OCI-LY7 (cell line): Measurements from ENCODE around the gene DNAH17. TPM values are rescaled to one million over a fixed set of nuclear protein-coding genes. Genes with fewer than 3 reads are reported as not detected.

ENCODE experiments used
- BruUV-seq: library from RNA; stranded (reverse); fragments of 400-500 nt; replicated peaks from 2 replicates; lab custom pipeline; 2021; lab: Mats Ljungman, UMichigan
- CTCF ChIA-PET: fragments of 300-600 bp; sonication (Branson Sonifier 250); formaldehyde crosslinking; loops from one replicate; lab custom pipeline; 2022; ENCODE audit warnings: antibody characterized with exemption; ENCODE audit not compliant: unreplicated experiment; lab: Charles Lee
- POLR2A ChIA-PET: fragments of 300-600 bp; sonication (Branson Sonifier 250); formaldehyde crosslinking; loops from one replicate; lab custom pipeline; 2022; ENCODE audit warnings: antibody characterized with exemption; lab: Charles Lee
- DNase-seq: peaks from one replicate; pipeline ENCODE4 v3.0.0-alpha.2; 2015; ENCODE audit warnings: low spot score
- H2AFZ ChIP-seq: fragments of 200-600 bp; sonication (generic), shearing (Covaris generic); 2 replicates; pipeline ENCODE4 v1.6.1; 2014; ENCODE audit warnings: mild to moderate bottlenecking, antibody characterized with exemption, low read length, moderate library complexity
- H3K27ac ChIP-seq: fragments of 200-600 bp; sonication (generic); 2 replicates; pipeline ENCODE4 v1.5.1; 2014; ENCODE audit warnings: mixed run types, low read depth, mild to moderate bottlenecking, moderate library complexity, low read length, inconsistent platforms; ENCODE audit not compliant: poor library complexity, severe bottlenecking
- H3K36me3 ChIP-seq: fragments of 200-600 bp; sonication (generic); 2 replicates; pipeline ENCODE4 v1.6.1; 2014; ENCODE audit warnings: mild to moderate bottlenecking, antibody characterized with exemption, low read length, moderate library complexity, mixed read lengths; ENCODE audit not compliant: insufficient read depth
- H3K4me1 ChIP-seq: fragments of 200-600 bp; sonication (generic); 2 replicates; pipeline ENCODE4 v1.5.1; 2014; ENCODE audit warnings: mild to moderate bottlenecking, low read length; ENCODE audit not compliant: insufficient read depth, poor library complexity, severe bottlenecking
- H3K4me2 ChIP-seq: fragments of 200-600 bp; sonication (generic); 2 replicates; pipeline ENCODE4 v1.6.1; 2014; ENCODE audit warnings: mild to moderate bottlenecking, low read length
- H3K4me3 ChIP-seq: fragments of 200-600 bp; sonication (generic); 2 replicates; pipeline ENCODE4 v1.5.1; 2014; ENCODE audit warnings: mild to moderate bottlenecking, low read depth, low read length; ENCODE audit not compliant: poor library complexity, severe bottlenecking
- H3K79me2 ChIP-seq: fragments of 200-600 bp; sonication (generic); 2 replicates; pipeline ENCODE4 v1.6.1; 2016; ENCODE audit warnings: low read depth, mild to moderate bottlenecking, low read length, moderate library complexity, mixed read lengths; ENCODE audit not compliant: insufficient read depth
- H3K9me2 ChIP-seq: fragments of 200-600 bp; sonication (generic); 2 replicates; pipeline ENCODE4 v1.6.1; 2016; ENCODE audit warnings: mild to moderate bottlenecking, low read length, mixed read lengths; ENCODE audit not compliant: insufficient read depth
- H3K9me3 ChIP-seq: fragments of 200-600 bp; sonication (generic); 2 replicates; pipeline ENCODE4 v1.6.1; 2014; ENCODE audit warnings: mild to moderate bottlenecking, mixed run types, low read length, mixed read lengths
- H4K20me1 ChIP-seq: fragments of 200-600 bp; sonication (generic); 2 replicates; pipeline ENCODE4 v1.6.1; 2014; ENCODE audit warnings: mild to moderate bottlenecking, antibody characterized with exemption, low read length, moderate library complexity, mixed read lengths; ENCODE audit not compliant: insufficient read depth
- CTCF ChIP-seq: fragments of 200-600 bp; sonication (generic); conservative IDR thresholded peaks from 2 replicates; pipeline ENCODE4 v1.5.1; 2014; ENCODE audit warnings: mild to moderate bottlenecking, antibody characterized with exemption, low read length, moderate library complexity, mixed read lengths
- EZH2phosphoT487 ChIP-seq: fragments of 200-600 bp; sonication (generic); IDR thresholded peaks from 2 replicates; pipeline ENCODE4 v1.6.1; 2018; ENCODE audit warnings: low read depth, borderline replicate concordance, mild to moderate bottlenecking, mixed run types, antibody characterized with exemption, low read length, moderate library complexity, mixed read lengths
- intact Hi-C: fragments of 100-400 bp; cut with micrococcal nuclease; formaldehyde crosslinking; loops from one replicate; pipeline ENCODE4 v1.10.0; 2022; ENCODE audit not compliant: unreplicated experiment
- total RNA-seq, 2 experiments: library from RNA; depleted of rRNA in 1 of 2; stranded (reverse); fragments of >200 nt in 1 of 2; shearing (Covaris generic) in 1 of 2; gene quantifications; 2 replicates each; pipeline ENCODE4 v1.2.3, GENCODE V29; 2014 to 2022

DNAH17 gene
- total RNA-seq, 2 experiments from 2014 or later = 0.89 to 1.1 TPM

- H3K4me3 ChIP-seq = no peak overlapping the region
- intact Hi-C loops = no loop called here
- no TSS peak for BruUV-seq
- peaks cover 54% of the 10 kb centered on the region; the same call in 1 of the 2 replicates for H4K20me1 ChIP-seq
- no peak for TF ChIP-seq CTCF
- TF ChIP-seq EZH2phosphoT487 = no peak
- H3K4me1 ChIP-seq = peaks cover 80% of the 10 kb centered on the region
- peaks cover 94% of the 10 kb centered on the region for H3K79me2 ChIP-seq
- ChIA-PET CTCF (no interaction called here), POLR2A (interaction anchor here (1.0 kb wide), 1 partner anchor 40 kb away, joined by 3 read pairs; no protein-coding TSS in a partner anchor)
- peak; percentile 26 for DNase-seq
- no peaks in the 10 kb centered on the region for H3K9me3 ChIP-seq
- H2AFZ ChIP-seq = no peak overlapping the region
- peak overlapping the region; percentile 17 for H3K4me2 ChIP-seq
- H3K36me3 ChIP-seq = peaks cover 29% of the 10 kb centered on the region; the same call in 1 of the 2 replicates
- H3K27ac ChIP-seq = peak overlapping the region; percentile 26
- H3K9me2 ChIP-seq = no peaks in the 10 kb centered on the region
Observed at GRCh38 chr17:78383725-78384471, 193.3 kb downstream of the DNAH17 start.

DNA sequence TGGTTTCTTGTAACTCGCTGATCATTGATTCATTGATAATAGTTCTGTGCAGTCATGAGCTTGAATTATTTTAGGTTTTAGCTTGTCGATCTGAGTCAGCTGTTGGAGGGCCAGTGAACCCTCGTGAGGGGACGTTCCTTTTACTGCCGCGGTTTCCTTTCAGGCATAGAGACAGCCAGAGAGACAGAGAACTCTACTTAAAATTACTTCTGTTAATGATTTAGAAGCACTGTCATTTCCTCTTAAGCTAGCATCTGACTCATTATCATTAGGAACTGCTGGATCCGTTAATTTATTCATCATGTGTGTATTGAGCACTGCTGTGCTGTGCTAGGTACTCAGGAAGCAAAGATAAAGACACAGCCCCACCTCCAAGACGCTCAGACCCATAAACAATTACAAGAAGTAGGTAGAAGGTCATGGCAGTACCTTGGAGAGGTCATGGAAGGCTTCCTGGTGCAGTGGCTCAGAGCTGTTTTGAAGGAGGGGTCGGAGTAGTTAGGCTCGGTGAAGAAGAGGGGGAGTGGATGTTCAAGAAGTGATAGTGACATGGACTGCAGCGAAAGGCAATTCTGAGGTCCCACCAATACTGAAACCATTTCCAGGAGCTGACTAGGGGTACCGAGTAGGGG lies 195.5 kb downstream of the DNAH17 start:
- no peak overlapping the region for H2AFZ ChIP-seq
- no TSS peak for BruUV-seq
- no peak for TF ChIP-seq CTCF
- no peak for TF ChIP-seq EZH2phosphoT487
- H3K9me2 ChIP-seq = no peaks in the 10 kb centered on the region
- no peak for DNase-seq
- H3K9me3 ChIP-seq = no peaks in the 10 kb centered on the region
- ChIA-PET POLR2A (interaction anchor here (0.6 kb wide), 1 partner anchor 23 kb away, joined by 4 read pairs; no protein-coding TSS in a partner anchor), CTCF (no interaction called here)
- no peak overlapping the region for H3K27ac ChIP-seq
- H4K20me1 ChIP-seq = peaks cover 46% of the 10 kb centered on the region; the same call in 1 of the 2 replicates
- H3K4me1 ChIP-seq = peaks cover 66% of the 10 kb centered on the region
- intact Hi-C loops = no loop called here
- H3K4me2 ChIP-seq = peak overlapping the region; percentile 2
- H3K79me2 ChIP-seq = peaks cover 76% of the 10 kb centered on the region
- peaks cover 26% of the 10 kb centered on the region; the same call in 1 of the 2 replicates for H3K36me3 ChIP-seq
- H3K4me3 ChIP-seq = no peak overlapping the region
